ENCODE measurements around the gene LRP5. TPM values are rescaled to one million over a fixed set of nuclear protein-coding genes. Genes with fewer than 3 reads are reported as not detected.

Gene LRP5
- total RNA-seq, 4 donors from 2014 or later: 32.6 to 68.9 (median 42.5) TPM

DNA sequence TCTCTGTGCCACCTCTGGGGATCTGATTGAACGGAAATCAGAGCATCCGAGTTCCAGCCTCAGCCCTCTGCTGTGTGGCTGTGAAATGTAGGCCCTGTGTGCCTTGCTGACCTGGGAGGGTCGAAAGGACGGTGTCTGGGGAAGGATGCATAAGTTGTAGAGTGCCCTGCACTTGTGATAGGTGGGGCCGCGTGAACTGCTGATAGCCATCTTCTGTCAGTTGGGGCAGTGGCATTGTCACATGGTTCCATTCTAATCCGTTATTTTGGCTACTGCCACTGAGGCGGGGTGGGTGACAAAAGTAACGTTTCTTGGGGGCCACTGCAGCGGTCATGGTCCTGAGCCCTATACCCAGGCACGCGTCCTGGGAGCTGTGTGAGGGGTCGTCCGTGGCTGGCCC is 63.4 kb downstream of the LRP5 start:
- ATAC-seq: no peak

DNA sequence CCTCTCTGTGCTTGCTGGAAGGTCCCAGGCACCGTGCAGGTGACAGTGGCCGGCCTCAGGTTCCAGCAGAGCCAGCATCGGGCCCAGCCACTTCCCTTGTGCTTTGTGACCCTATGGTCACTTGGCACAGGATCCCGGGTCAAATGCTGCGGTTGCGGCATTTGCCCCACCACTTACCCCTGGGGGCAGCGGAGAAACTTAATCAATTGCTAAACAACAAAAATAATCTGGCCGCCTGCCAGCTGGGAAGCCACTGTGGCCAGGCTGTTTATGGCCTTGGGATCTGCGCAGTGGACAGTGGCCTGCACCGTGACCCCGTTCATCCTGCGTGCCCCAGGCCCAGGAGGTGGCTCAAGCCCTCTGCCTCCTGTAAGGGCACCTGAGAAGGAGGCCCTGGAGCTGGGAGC is 65.0 kb downstream of the LRP5 start:
- Histone ChIP-seq H3K9me3 (no peaks in the 10 kb centered on the region), H3K36me3 (no peaks in the 10 kb centered on the region), H3K4me3 (no peak overlapping the region), H3K27me3 (no peaks in the 10 kb centered on the region), H3K4me1 (peaks cover 0 to 97% (median 64%) of the 10 kb centered on the region in 3 donors), H3K27ac (peak overlapping the region in 3 of 4 donors; percentile 57 to 92 (median 87))
- WGBS, 2 donors (ENCODE audit: low coverage in 1 of 2): 80% methylated on average over 1 of the region's 12 CpGs; no CpG with 5 or more reads in 1 of the 2 donors
- ATAC-seq: no peak
- no peak for TF ChIP-seq EP300 (IDR thresholded peaks at IDR 0.05)

More for the DNA sequence above, 63.4 kb downstream of the LRP5 start:
- 95 to 100% methylated on average over 2 to 10 of the region's 14 CpGs for WGBS, 2 donors (ENCODE audit: low coverage in 1 of 2)
- Histone ChIP-seq H3K9me3 (no peaks in the 10 kb centered on the region), H3K27me3 (no peaks in the 10 kb centered on the region), H3K4me1 (peaks cover 0 to 97% (median 66%) of the 10 kb centered on the region in 3 donors), H3K27ac (peak overlapping the region in 3 of 4 donors; percentile 87 to 94 (median 92)), H3K36me3 (no peaks in the 10 kb centered on the region), H3K4me3 (no peak overlapping the region)
- TF ChIP-seq CTCF (IDR thresholded peaks at IDR 0.05) (no peak), POLR2A (IDR thresholded peaks at IDR 0.05) (no peak), POLR2AphosphoS5 (IDR thresholded peaks at IDR 0.05) (no peak), EP300 (IDR thresholded peaks at IDR 0.05) (no peak)

DNA sequence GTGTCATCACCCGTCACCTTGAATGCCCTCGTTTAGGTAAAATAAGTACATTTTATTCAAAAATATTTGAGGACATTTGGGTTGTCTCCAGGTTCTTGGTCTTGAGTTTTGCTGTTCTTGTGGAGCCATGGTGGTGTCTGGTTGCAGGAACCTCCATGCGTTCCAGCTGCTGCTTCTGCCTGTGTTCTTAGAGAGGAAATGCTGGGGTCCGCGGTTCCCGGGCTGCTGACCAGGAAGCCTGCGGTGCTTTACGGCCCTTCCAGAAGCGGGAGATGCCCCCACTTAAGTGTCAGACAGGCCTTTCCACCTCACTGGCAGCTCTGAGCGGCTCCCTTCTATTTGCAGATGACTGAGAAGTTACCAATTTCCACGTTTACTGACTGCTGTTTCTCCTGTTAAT is 66.8 kb downstream of the LRP5 start:
- TF ChIP-seq POLR2A (IDR thresholded peaks at IDR 0.05) (no peak), CTCF (IDR thresholded peaks at IDR 0.05) (no peak), POLR2AphosphoS5 (IDR thresholded peaks at IDR 0.05) (no peak), EP300 (IDR thresholded peaks at IDR 0.05) (no peak)
- 74 to 86% methylated on average over 10 to 11 of the region's 11 CpGs for WGBS, 2 donors (ENCODE audit: low coverage in 1 of 2)
- no peak for ATAC-seq
- no peaks in the 10 kb centered on the region for H3K27me3 ChIP-seq
- H3K4me1 ChIP-seq: peaks cover 0 to 97% (median 59%) of the 10 kb centered on the region in 3 donors
- H3K36me3 ChIP-seq: no peaks in the 10 kb centered on the region
- no peak overlapping the region for H3K4me3 ChIP-seq
- peak overlapping the region in 3 of 4 donors; percentile 84 to 90 (median 89) for H3K27ac ChIP-seq
- H3K9me3 ChIP-seq: no peaks in the 10 kb centered on the region

GRCh38 chr11:68380786-68381622 is 68.6 kb downstream of the LRP5 start:
- Histone ChIP-seq H3K9me3 (no peaks in the 10 kb centered on the region), H3K36me3 (peaks cover 0 to 5% of the 10 kb centered on the region in 2 donors), H3K27ac (peak overlapping the region; percentile 56 to 90 (median 86)), H3K4me1 (peaks cover 0 to 83% (median 48%) of the 10 kb centered on the region in 3 donors), H3K27me3 (no peaks in the 10 kb centered on the region), H3K4me3 (peak overlapping the region in 1 of 2 donors; percentile 17)
- 43 to 44% methylated on average over 3 to 5 of the region's 26 CpGs for WGBS, 2 donors (ENCODE audit: low coverage in 1 of 2)
- no peak for TF ChIP-seq POLR2AphosphoS5 (IDR thresholded peaks at IDR 0.05)
- peak in 1 of 4 experiments; percentile 53 for TF ChIP-seq CTCF (IDR thresholded peaks at IDR 0.05)
- peak; percentile 38 for ATAC-seq

DNA sequence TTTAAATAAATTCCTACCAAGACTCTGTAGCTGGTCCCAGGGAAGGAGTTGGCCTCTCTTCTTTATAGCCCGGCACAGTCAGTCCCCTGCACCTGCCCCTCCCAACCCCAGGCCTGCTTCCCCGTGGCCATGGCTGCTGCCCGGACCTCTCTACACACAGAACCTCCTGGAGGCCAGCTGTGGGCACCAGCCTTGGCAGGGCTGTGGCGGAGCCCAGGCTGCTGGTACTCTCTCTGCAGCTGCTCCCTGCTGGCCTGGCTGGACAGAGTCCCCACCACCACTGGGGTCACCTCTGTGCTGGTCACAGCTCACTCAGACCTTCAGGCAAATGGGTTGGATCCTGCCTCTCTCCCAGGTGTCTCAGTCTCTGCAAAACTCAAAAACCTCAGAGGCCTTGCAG is 69.3 kb downstream of the LRP5 start:
- peak overlapping the region in 1 of 2 donors; percentile 17 for H3K4me3 ChIP-seq
- no peaks in the 10 kb centered on the region for H3K27me3 ChIP-seq
- no peak for ATAC-seq
- WGBS, 2 donors (ENCODE audit: low coverage in 1 of 2): 15% methylated on average over 4 of the region's 4 CpGs; no CpG with 5 or more reads in 1 of the 2 donors
- no peaks in the 10 kb centered on the region for H3K9me3 ChIP-seq
- peak overlapping the region; percentile 56 to 90 (median 86) for H3K27ac ChIP-seq
- TF ChIP-seq EP300 (IDR thresholded peaks at IDR 0.05) (no peak), POLR2A (IDR thresholded peaks at IDR 0.05) (no peak), CTCF (IDR thresholded peaks at IDR 0.05) (no peak), POLR2AphosphoS5 (IDR thresholded peaks at IDR 0.05) (no peak)
- H3K4me1 ChIP-seq: peaks cover 0 to 78% (median 48%) of the 10 kb centered on the region in 3 donors
- peaks cover 0 to 12% of the 10 kb centered on the region in 2 donors for H3K36me3 ChIP-seq

Measured in gastroesophageal sphincter (tissue), 4 donors.